ENCODE data around the gene CRYBB2.
"Not testable (repeated sequence)": the region's sequence is repeated elsewhere in the genome, so short reads cannot be mapped to it uniquely, and the experiment has no call there.

The CRYBB2 gene

GRCh38 chr22:25199731-25200520 lies 19.5 kb upstream of the CRYBB2 start, which contains the start of gene CRYBB3:
TSS of gene CRYBB3 (plus strand) at chr22:25199858. CDS start at chr22:25201397, 1,539 bp downstream.
- DNase-seq (ENCODE audit: low read depth): no peak

- no peak for DNase-seq (ENCODE audit: low read depth)
Measured at GRCh38 chr22:25200967-25201366, 18.5 kb upstream of the CRYBB2 start.

- no peak for DNase-seq (ENCODE audit: low read depth)
Measured at GRCh38 chr22:25201557-25202273, 17.7 kb upstream of the CRYBB2 start.

GRCh38 chr22:25202290-25202921 lies 17.0 kb upstream of the CRYBB2 start:
- no peak for DNase-seq (ENCODE audit: low read depth)

GRCh38 chr22:25203082-25203481 lies 16.4 kb upstream of the CRYBB2 start:
- no peak for DNase-seq (ENCODE audit: low read depth)

GRCh38 chr22:25204547-25204946 lies 14.9 kb upstream of the CRYBB2 start:
- not testable (repeated sequence) for DNase-seq (ENCODE audit: low read depth)

- no peak for DNase-seq (ENCODE audit: low read depth)
Measured at GRCh38 chr22:25205847-25206246, 13.6 kb upstream of the CRYBB2 start.

GRCh38 chr22:25206998-25207397 lies 12.4 kb upstream of the CRYBB2 start:
- DNase-seq (ENCODE audit: low read depth): no peak

- no peak for DNase-seq (ENCODE audit: low read depth)
Measured at GRCh38 chr22:25207553-25208157, 11.8 kb upstream of the CRYBB2 start.

GRCh38 chr22:25208328-25208727 lies 11.1 kb upstream of the CRYBB2 start:
- DNase-seq (ENCODE audit: low read depth): no peak

- no peak for DNase-seq (ENCODE audit: low read depth)
Measured at GRCh38 chr22:25208743-25209505, 10.5 kb upstream of the CRYBB2 start.

- no peak for DNase-seq (ENCODE audit: low read depth)
Measured at GRCh38 chr22:25210793-25211192, 8.6 kb upstream of the CRYBB2 start.

GRCh38 chr22:25212337-25212736 lies 7.1 kb upstream of the CRYBB2 start:
- no peak for DNase-seq (ENCODE audit: low read depth)

GRCh38 chr22:25213221-25213620 lies 6.2 kb upstream of the CRYBB2 start:
- DNase-seq (ENCODE audit: low read depth): no peak

- DNase-seq (ENCODE audit: low read depth): no peak
Measured at GRCh38 chr22:25216230-25216629, 3.2 kb upstream of the CRYBB2 start.

- no peak for DNase-seq (ENCODE audit: low read depth)
Measured at GRCh38 chr22:25219948-25220442, 556 bp downstream of the CRYBB2 start.

- DNase-seq (ENCODE audit: low read depth): no peak
Measured at GRCh38 chr22:25221790-25222189, 2.4 kb downstream of the CRYBB2 start.

GRCh38 chr22:25223269-25223850 lies 3.9 kb downstream of the CRYBB2 start:
- no peak for DNase-seq (ENCODE audit: low read depth)

- no peak for DNase-seq (ENCODE audit: low read depth)
Measured at GRCh38 chr22:25228822-25229221, 9.4 kb downstream of the CRYBB2 start.

- not testable (repeated sequence) for DNase-seq (ENCODE audit: low read depth)
Measured at GRCh38 chr22:25230760-25231159, 11.3 kb downstream of the CRYBB2 start.

- DNase-seq (ENCODE audit: low read depth): no peak
Measured at GRCh38 chr22:25232301-25232700, 12.9 kb downstream of the CRYBB2 start.

Data from non-pigmented ciliary epithelial cell (primary cell).